ENCODE results near the gene FRMPD1.
"Not testable (repeated sequence)": the region's sequence is repeated elsewhere in the genome, so short reads cannot be mapped to it uniquely, and the experiment has no call there.

FRMPD1 gene

DNA sequence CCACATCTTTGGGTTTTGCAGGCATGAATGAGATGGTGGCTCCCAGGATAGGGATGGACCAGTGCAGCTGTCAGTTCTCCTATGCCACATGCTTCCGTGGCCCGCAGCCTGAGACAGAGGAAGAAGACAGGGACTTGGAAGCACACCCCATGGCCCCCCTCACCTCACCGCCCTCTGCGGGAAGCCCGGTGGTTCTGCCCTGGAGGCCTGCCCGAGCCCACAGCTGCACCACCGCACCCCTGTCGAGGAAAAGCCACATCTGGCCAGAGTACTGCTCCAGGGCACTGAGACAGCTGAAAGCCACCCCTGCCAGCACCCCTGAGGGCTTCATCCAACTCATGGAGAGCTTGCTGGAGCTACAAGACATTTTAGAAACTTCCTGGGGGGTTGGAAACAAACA is 95.2 kb downstream of the FRMPD1 start:
- DNase-seq: no peak

GRCh38 chr9:37746448-37747270 is 95.9 kb downstream of the FRMPD1 start:
- no peak for DNase-seq

DNA sequence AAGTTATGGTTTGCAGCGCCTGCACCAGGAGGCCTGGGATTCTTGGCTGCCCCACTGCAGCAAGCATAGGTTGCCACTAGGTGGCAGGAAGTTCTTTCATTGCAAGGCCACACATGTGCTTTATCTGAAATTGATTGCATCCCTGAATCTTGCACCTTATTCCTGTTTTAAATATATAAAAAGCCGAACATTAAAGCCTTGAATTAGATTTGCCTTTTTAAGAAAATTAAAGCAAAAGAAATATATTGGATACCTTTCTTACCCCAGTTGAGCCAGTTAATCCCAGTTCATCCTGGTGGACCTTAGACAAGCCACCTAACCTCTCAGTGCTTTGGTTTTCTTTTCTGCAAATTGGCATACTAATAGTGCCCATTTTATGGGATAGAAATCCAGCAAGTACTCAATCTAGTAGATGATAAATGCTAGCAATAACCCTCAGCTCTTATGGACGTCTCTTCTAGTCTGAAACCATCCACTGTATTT is 96.6 kb downstream of the FRMPD1 start:
- peak; percentile 54 for DNase-seq

DNA sequence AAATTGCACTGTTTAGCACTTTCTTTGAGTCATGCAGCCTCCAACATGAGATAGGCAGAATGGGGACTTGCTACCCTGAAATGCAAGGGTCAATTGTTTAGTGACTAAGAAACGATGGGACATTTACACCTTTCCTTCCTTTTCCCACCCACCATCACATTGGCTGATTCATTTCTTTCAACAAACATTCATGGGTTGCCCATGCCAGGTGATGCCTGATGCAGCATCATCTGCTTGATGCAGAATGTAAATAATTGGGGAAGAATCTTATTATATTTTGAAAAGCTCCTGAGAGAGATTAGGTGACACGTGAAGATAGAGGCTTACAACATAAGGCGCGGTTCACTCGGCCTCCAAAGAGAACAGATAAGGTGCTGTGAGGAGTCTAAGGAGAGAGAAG is 98.4 kb downstream of the FRMPD1 start:
- no peak for DNase-seq

GRCh38 chr9:37751186-37751585 is 100.4 kb downstream of the FRMPD1 start:
- no peak for DNase-seq

- not testable (repeated sequence) for DNase-seq
These were observed 101.0 kb downstream of the FRMPD1 start for GRCh38 chr9:37751704-37752103.

- DNase-seq: not testable (repeated sequence)
These were observed 101.4 kb downstream of the FRMPD1 start for GRCh38 chr9:37752112-37752511.

- DNase-seq: no peak
These were observed 102.1 kb downstream of the FRMPD1 start for GRCh38 chr9:37752642-37753488.

GRCh38 chr9:37753489-37754190 is 102.9 kb downstream of the FRMPD1 start, which contains the start of gene TRMT10B:
Gene TRMT10B (plus strand): TSS chr9:37753805. CDS start chr9:37761932, 8,127 bp downstream.
- peak; percentile 64 for DNase-seq

- DNase-seq: no peak
These were observed 108.0 kb downstream of the FRMPD1 start for GRCh38 chr9:37758747-37759146.

DNA sequence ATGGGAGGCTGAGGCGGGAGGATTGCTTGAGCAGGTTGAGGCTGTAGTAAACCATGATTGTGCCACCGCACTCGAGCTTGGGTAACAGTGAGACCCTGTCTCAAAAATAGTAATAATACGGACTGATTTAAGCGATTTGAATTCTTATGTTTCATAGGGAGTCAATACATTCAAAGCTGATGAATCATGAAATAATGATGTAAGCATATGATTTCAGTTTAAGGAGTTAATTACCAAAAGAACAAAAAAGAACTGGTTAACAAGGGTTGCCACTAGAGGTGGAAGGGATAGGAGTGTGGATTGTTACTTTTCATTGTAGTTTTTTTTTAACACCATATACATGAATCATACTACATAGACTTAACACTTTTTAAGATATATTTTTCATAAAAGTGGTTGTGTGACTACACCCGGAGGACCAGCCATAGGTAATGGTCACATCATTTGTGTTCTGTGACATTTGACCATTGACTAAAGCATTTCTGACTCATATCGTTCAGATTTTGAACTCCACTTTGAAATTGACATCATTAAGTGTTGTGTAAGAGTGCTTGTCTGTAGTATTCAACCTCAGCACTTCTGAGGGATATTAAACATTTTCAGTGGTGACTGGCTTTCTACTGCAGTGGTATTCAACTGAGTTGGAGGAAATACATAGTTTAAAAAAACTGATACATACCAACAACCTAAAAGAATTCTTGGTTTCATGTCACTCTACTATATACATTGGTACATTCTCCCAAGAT is 109.8 kb downstream of the FRMPD1 start:
- DNase-seq: no peak

- no peak for DNase-seq
These were observed 110.8 kb downstream of the FRMPD1 start for GRCh38 chr9:37761511-37761910.

GRCh38 chr9:37765263-37765662 is 114.5 kb downstream of the FRMPD1 start:
- DNase-seq: not testable (repeated sequence)

DNA sequence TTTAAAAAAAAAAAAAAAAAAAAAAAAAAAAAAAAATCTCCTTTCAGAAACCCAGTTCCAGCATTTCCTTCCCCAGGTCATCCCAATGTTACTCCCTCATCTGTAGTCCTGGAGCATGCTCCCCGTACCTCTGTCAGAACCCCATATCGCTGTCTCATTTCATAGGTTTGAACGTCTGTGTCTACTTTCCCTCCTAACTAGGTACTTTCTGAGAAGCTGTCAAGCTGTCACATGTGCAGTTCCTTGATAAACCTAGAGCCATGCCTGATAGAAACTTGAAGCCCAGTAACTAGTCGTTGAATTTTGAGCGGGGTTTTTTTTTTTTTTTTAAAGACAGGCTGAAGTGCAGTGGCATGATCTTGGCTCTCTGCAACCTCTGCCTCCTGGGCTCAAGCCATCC is 118.6 kb downstream of the FRMPD1 start:
- DNase-seq: no peak

- no peak for DNase-seq
These were observed 119.2 kb downstream of the FRMPD1 start for GRCh38 chr9:37769995-37770394.

- DNase-seq: no peak
These were observed 124.6 kb downstream of the FRMPD1 start for GRCh38 chr9:37775216-37775919.

- DNase-seq: no peak
These were observed 125.6 kb downstream of the FRMPD1 start for GRCh38 chr9:37776328-37776727.

DNA sequence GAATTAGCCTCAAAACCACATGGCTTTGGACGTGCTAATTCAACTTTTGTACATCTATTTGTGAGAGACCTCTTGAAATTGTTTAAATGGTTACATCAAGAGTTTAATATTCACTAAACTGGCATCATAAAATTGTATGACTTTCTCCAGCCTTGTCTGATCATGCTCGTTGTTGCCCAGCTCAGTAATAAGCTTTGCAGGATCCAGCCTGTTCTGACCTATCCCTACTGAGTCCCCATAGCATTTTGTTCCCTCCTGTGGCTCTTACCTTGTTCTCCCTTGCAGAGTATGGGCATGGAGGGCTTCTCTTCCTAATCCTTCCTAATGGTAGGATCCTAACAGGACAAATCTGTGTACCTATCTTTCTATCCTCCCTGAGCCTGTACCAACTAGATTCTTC is 127.8 kb downstream of the FRMPD1 start:
- DNase-seq: no peak

- DNase-seq: no peak
These were observed 133.5 kb downstream of the FRMPD1 start for GRCh38 chr9:37784291-37784615.

DNA sequence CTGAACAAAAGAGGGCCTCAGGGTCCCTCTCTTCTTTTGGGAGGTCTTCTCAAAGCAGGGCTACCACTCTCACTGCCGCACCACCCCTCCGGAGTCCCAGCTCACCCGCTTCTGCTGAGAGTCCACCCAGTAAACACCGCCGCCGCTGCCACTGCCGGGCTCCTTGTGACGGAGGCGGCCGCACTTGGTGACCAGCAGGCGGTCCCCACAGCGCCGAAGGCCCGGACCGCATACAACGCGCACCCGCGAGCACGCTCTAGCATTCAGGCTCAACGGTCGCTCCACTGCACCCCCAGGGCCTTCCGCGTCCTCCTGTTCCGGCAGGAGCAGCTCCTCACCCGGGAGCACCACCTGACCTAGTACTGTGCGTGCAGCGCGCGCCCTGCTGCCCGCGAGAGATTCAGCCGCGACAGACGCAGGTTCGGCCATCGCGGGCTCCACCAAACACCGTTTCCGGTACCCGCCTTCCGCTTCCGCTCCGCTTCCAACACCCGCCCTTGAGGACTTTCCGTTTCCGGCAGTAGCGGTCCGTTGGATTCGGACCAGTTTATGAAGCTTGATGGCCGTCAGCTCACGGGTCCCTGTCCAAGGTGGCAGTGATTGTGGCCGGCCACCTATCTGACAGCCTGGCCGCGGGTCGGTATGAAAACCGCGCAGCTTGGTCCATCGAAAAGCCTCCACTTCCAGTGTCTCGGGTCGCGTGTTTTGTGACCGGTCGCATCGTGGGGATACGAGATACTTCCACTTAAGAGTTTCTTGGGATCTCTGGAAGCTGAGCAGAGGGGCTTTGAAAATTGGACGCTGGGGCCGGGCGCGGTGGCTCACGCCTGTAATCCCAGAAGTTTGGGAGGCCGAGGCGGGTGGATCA is 134.1 kb downstream of the FRMPD1 start, which contains the start of gene EXOSC3:
Gene EXOSC3 (minus strand): TSS at position 449 of the 868 bp plus-strand sequence. CDS start 20 bp downstream, at position 429.
- peak; percentile 75 for DNase-seq

DNA sequence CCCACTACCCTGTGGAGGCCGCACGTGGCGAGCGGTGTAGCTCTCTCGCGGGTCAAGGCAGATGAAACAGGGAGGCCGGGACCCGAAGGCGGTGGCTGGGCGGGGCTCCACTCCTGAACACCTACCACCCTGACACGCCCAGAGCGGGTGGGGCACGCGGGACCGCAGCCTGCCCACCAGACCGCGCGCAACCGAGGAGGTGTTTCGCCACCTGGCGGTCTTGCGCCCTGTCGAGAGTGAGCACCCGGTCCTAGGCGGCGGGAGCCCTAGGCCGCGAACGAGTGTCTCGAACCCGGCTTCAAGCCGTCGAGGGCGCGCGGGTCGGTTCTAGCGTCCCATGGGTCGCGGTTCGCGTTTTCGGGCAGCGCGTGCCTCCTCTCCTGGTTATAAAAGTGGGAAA is 136.3 kb downstream of the FRMPD1 start:
- DNase-seq: no peak

Data from NCI-H510A treated with DMSO at 0.1 percent for 48 hours (cell line).